ENCODE results near the gene TRIM45.
"Not testable (repeated sequence)": the region's sequence is repeated elsewhere in the genome, so short reads cannot be mapped to it uniquely, and the experiment has no call there.

The TRIM45 gene

GRCh38 chr1:117104986-117105385 lies 16.6 kb downstream of the TRIM45 start:
- Histone ChIP-seq H3K27ac (replicated peaks) (no peak overlapping the region), H3K4me3 (replicated peaks; ENCODE audit: insufficient read depth, low read length) (no peak overlapping the region), H3K27me3 (ENCODE audit: insufficient read depth, poor library complexity, severe bottlenecking) (no peaks in the 10 kb centered on the region)
- TF ChIP-seq, protein P1, sequence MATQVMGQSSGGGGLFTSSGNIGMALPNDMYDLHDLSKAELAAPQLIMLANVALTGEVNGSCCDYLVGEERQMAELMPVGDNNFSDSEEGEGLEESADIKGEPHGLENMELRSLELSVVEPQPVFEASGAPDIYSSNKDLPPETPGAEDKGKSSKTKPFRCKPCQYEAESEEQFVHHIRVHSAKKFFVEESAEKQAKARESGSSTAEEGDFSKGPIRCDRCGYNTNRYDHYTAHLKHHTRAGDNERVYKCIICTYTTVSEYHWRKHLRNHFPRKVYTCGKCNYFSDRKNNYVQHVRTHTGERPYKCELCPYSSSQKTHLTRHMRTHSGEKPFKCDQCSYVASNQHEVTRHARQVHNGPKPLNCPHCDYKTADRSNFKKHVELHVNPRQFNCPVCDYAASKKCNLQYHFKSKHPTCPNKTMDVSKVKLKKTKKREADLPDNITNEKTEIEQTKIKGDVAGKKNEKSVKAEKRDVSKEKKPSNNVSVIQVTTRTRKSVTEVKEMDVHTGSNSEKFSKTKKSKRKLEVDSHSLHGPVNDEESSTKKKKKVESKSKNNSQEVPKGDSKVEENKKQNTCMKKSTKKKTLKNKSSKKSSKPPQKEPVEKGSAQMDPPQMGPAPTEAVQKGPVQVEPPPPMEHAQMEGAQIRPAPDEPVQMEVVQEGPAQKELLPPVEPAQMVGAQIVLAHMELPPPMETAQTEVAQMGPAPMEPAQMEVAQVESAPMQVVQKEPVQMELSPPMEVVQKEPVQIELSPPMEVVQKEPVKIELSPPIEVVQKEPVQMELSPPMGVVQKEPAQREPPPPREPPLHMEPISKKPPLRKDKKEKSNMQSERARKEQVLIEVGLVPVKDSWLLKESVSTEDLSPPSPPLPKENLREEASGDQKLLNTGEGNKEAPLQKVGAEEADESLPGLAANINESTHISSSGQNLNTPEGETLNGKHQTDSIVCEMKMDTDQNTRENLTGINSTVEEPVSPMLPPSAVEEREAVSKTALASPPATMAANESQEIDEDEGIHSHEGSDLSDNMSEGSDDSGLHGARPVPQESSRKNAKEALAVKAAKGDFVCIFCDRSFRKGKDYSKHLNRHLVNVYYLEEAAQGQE (IDR thresholded peaks at IDR 0.05; ENCODE audit: insufficient replicate concordance, low read depth), result no peak
- TF ChIP-seq POLR2AphosphoS5 (IDR thresholded peaks at IDR 0.05; ENCODE audit: low read depth), result no peak
- no peak for TF ChIP-seq CTCF (IDR thresholded peaks at IDR 0.05; ENCODE audit: insufficient read depth, low read length)
- TF ChIP-seq SPI1 (IDR thresholded peaks at IDR 0.05; ENCODE audit: borderline replicate concordance, low read depth), result no peak
- no peak for TF ChIP-seq GABPA (IDR thresholded peaks at IDR 0.05; ENCODE audit: low read depth)
- no peak for DNase-seq (ENCODE audit: low read depth in 1 of 2, low spot score in 1 of 2)

- not testable (repeated sequence) for DNase-seq (ENCODE audit: low read depth in 1 of 2, low spot score in 1 of 2)
Measured at GRCh38 chr1:117101858-117102257, 19.7 kb downstream of the TRIM45 start.

GRCh38 chr1:117101334-117101733 lies 20.2 kb downstream of the TRIM45 start:
- TF ChIP-seq SPI1 (IDR thresholded peaks at IDR 0.05; ENCODE audit: borderline replicate concordance, low read depth) (no peak), POLR2AphosphoS5 (IDR thresholded peaks at IDR 0.05; ENCODE audit: low read depth) (no peak), CTCF (IDR thresholded peaks at IDR 0.05; ENCODE audit: insufficient read depth, low read length) (no peak), GABPA (IDR thresholded peaks at IDR 0.05; ENCODE audit: low read depth) (no peak)
- TF ChIP-seq, protein P1 (IDR thresholded peaks at IDR 0.05; ENCODE audit: insufficient replicate concordance, low read depth), result no peak
- H3K4me3 ChIP-seq (replicated peaks; ENCODE audit: insufficient read depth, low read length), result no peak overlapping the region
- H3K27me3 ChIP-seq (ENCODE audit: insufficient read depth, poor library complexity, severe bottlenecking), result no peaks in the 10 kb centered on the region
- DNase-seq (ENCODE audit: low read depth in 1 of 2, low spot score in 1 of 2), result no peak
- no peak overlapping the region for H3K27ac ChIP-seq (replicated peaks)

More at GRCh38 chr1:117101858-117102257, 19.7 kb downstream of the TRIM45 start:
- not testable (repeated sequence) for H3K4me3 ChIP-seq (replicated peaks; ENCODE audit: insufficient read depth, low read length); H3K27ac ChIP-seq (replicated peaks); H3K27me3 ChIP-seq (ENCODE audit: insufficient read depth, poor library complexity, severe bottlenecking)

DNA sequence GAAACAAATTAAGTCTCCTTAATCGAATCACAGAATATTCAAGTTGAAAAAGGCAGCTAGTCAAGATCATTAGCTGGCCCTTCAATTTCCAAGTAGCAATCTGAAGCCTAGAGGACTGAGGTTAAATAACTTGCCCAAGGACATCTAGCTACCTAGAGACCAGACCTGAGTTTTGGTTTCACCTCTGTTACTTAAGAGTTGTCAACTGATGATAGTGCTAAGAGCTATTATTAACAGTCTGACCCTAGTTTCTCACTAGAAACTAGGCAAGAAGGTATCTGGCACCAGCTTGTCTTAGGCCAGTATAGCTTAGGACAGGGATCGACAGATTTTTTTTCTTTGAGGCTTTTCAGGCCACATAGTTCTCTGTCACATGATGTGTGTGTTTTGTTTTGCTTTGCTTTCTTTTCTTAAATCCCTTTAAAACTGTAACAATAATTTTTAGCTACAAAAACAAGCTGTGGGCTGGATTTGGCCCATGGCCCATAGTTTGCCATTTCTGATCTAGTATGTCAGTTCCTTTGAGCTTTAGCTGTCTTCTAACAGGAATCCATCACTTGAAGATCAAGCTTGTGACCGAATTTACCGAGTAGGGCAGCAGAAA lies 23.2 kb downstream of the TRIM45 start:
- DNase-seq (ENCODE audit: low read depth in 1 of 2, low spot score in 1 of 2), result no peak
- Histone ChIP-seq H3K27me3 (ENCODE audit: insufficient read depth, poor library complexity, severe bottlenecking) (no peaks in the 10 kb centered on the region), H3K27ac (replicated peaks) (no peak overlapping the region), H3K4me3 (replicated peaks; ENCODE audit: insufficient read depth, low read length) (no peak overlapping the region)
- TF ChIP-seq SPI1 (IDR thresholded peaks at IDR 0.05; ENCODE audit: borderline replicate concordance, low read depth) (no peak), CTCF (IDR thresholded peaks at IDR 0.05; ENCODE audit: insufficient read depth, low read length) (no peak), POLR2AphosphoS5 (IDR thresholded peaks at IDR 0.05; ENCODE audit: low read depth) (no peak), GABPA (IDR thresholded peaks at IDR 0.05; ENCODE audit: low read depth) (no peak)
- TF ChIP-seq, protein P1 (IDR thresholded peaks at IDR 0.05; ENCODE audit: insufficient replicate concordance, low read depth), result no peak

Data from HL-60 (cell line).